Liver (tissue), 9 donors: Measurements from ENCODE around the gene KLK1. TPM values are rescaled to one million over a fixed set of nuclear protein-coding genes. Genes with fewer than 3 reads are reported as not detected.

Source experiments
- DNase-seq: peaks from one replicate; pipeline ENCODE4 v3.0.0-alpha.2; 2017; ENCODE audit warnings: low spot score
- H3K27ac ChIP-seq, 2 donors: one replicate each; pipeline ENCODE4 v1.7.0; 2013; ENCODE audit warnings: inconsistent platforms in 2 of 2, low read length in 2 of 2, control low read depth in 1 of 2, low read depth in 1 of 2, mild to moderate bottlenecking in 1 of 2
- H3K27me3 ChIP-seq, 4 donors: one replicate each; pipeline versions ENCODE4 v1.6.1 to v1.7.0; 2013; ENCODE audit warnings: low read length in 3 of 4, inconsistent platforms in 1 of 4, mild to moderate bottlenecking in 1 of 4, moderate library complexity in 1 of 4; ENCODE audit not compliant: control insufficient read depth in 4 of 4, insufficient read depth in 4 of 4
- H3K36me3 ChIP-seq, 4 donors: one replicate each; pipeline versions ENCODE4 v1.6.1 to v1.7.0; 2013; ENCODE audit warnings: low read length in 3 of 4, mild to moderate bottlenecking in 3 of 4, low read depth in 1 of 4, moderate library complexity in 1 of 4; ENCODE audit not compliant: control insufficient read depth in 4 of 4, insufficient read depth in 3 of 4
- H3K4me1 ChIP-seq, 4 donors: one replicate each; pipeline versions ENCODE4 v1.6.1 to v1.7.0; 2013; ENCODE audit warnings: low read length in 3 of 4, mild to moderate bottlenecking in 3 of 4, moderate library complexity in 1 of 4; ENCODE audit not compliant: control insufficient read depth in 4 of 4, insufficient read depth in 4 of 4
- H3K4me3 ChIP-seq, 3 donors: one replicate each; pipeline versions ENCODE4 v1.6.1 to v1.7.0; 2013; ENCODE audit warnings: low read length in 3 of 3, control low read depth in 1 of 3, low read depth in 1 of 3, mild to moderate bottlenecking in 1 of 3
- H3K9ac ChIP-seq, 2 donors: one replicate each; pipeline ENCODE4 v1.7.0; 2013; ENCODE audit warnings: low read length in 2 of 2, mild to moderate bottlenecking in 2 of 2, moderate library complexity in 2 of 2, control low read depth in 1 of 2, low read depth in 1 of 2
- H3K9me3 ChIP-seq, 4 donors: one replicate each; pipeline versions ENCODE4 v1.6.1 to v1.7.0; 2013; ENCODE audit warnings: low read length in 3 of 4; ENCODE audit not compliant: control insufficient read depth in 4 of 4
- CTCF ChIP-seq: fragments of 150-350 bp; IDR thresholded peaks from 2 replicates; pipeline ENCODE4 v1.5.1; 2017; ENCODE audit warnings: improper control_type of control experiment, low read depth, low read length; ENCODE audit not compliant: missing input control
- EGR1 ChIP-seq, 2 donors: IDR thresholded peaks; 2 replicates each; pipeline ENCODE4 v1.6.1; 2016 to 2018; ENCODE audit warnings: antibody characterized with exemption in 2 of 2, low read depth in 2 of 2
- FOXA1 ChIP-seq: IDR thresholded peaks from 2 replicates; pipeline ENCODE4 v1.6.1; 2016; ENCODE audit warnings: antibody characterized with exemption
- FOXA2 ChIP-seq: IDR thresholded peaks from 2 replicates; pipeline ENCODE4 v1.6.1; 2016; ENCODE audit warnings: antibody characterized with exemption
- GABPA ChIP-seq, 2 donors: IDR thresholded peaks in 1 of 2; conservative IDR thresholded peaks in 1 of 2; 2 replicates each; pipeline ENCODE4 v1.6.1; 2016; ENCODE audit warnings: antibody characterized with exemption in 2 of 2, mild to moderate bottlenecking in 1 of 2, moderate library complexity in 1 of 2
- HNF4A ChIP-seq, 2 donors: conservative IDR thresholded peaks; 2 replicates each; pipeline ENCODE4 v1.6.1; 2016; ENCODE audit warnings: antibody characterized with exemption in 2 of 2, mild to moderate bottlenecking in 2 of 2
- HNF4G ChIP-seq: IDR thresholded peaks from 2 replicates; pipeline ENCODE4 v1.6.1; 2016; ENCODE audit warnings: antibody characterized with exemption
- JUND ChIP-seq, 2 donors: IDR thresholded peaks; 2 replicates each; pipeline ENCODE4 v1.6.1; 2016; ENCODE audit warnings: antibody characterized with exemption in 2 of 2
- NR2F2 ChIP-seq: IDR thresholded peaks from 2 replicates; pipeline ENCODE4 v1.6.1; 2016; ENCODE audit warnings: antibody characterized with exemption
- RAD21 ChIP-seq, 2 donors: IDR thresholded peaks; 2 replicates each; pipeline ENCODE4 v1.6.1; 2016; ENCODE audit warnings: antibody characterized with exemption in 2 of 2, mild to moderate bottlenecking in 2 of 2
- REST ChIP-seq: IDR thresholded peaks from 2 replicates; pipeline ENCODE4 v1.6.1; 2016; ENCODE audit warnings: antibody characterized with exemption, mild to moderate bottlenecking
- RXRA ChIP-seq, 2 donors: IDR thresholded peaks; 2 replicates each; pipeline ENCODE4 v1.6.1; 2017 to 2018; ENCODE audit warnings: antibody characterized with exemption in 2 of 2, mild to moderate bottlenecking in 1 of 2
- SP1 ChIP-seq: IDR thresholded peaks from 2 replicates; pipeline ENCODE4 v1.6.1; 2018; ENCODE audit warnings: antibody characterized with exemption, mild to moderate bottlenecking
- TAF1 ChIP-seq: conservative IDR thresholded peaks from 2 replicates; pipeline ENCODE4 v1.6.1; 2016; ENCODE audit warnings: antibody characterized with exemption, mild to moderate bottlenecking
- YY1 ChIP-seq: IDR thresholded peaks from 2 replicates; pipeline ENCODE4 v1.6.1; 2016; ENCODE audit warnings: antibody characterized with exemption, mild to moderate bottlenecking
- WGBS: extraction: QIAGEN DNeasy Blood & Tissue Kit; methylation state at CpG from one replicate; pipeline ENCODE4 v1.1.7; 2013; 5-methylcytosine and 5-hydroxymethylcytosine counted together
- polyA plus RNA-seq, 2 donors: library from polyadenylated mRNA; stranded (reverse) in 1 of 2; unstranded in 1 of 2; fragments of 200-250 nt in 1 of 2; fragments of >200 nt in 1 of 2; fragmentation: Nextera tagmentation in 1 of 2; extraction: Ambion mirVana in 1 of 2; gene quantifications; one replicate each; pipeline versions ENCODE4 v1.2.1 to v1.2.3, GENCODE V29; 2013 to 2015
- total RNA-seq, 2 donors: library from RNA; depleted of rRNA; stranded (reverse); fragments of >200 nt; gene quantifications; one replicate each; pipeline ENCODE4 v1.2.3, GENCODE V29; 2014
- TF ChIP-seq, protein P1 (sequence below): IDR thresholded peaks from 2 replicates; pipeline ENCODE4 v1.6.1; 2016; ENCODE audit warnings: antibody characterized with exemption
- TF ChIP-seq, protein P2 (sequence below): IDR thresholded peaks from 2 replicates; pipeline ENCODE4 v1.6.1; 2016; ENCODE audit warnings: antibody characterized with exemption
- donor health status: healthy.
- donor health status: healthy.
- donor health status: healthy.
- donor health status: healthy.
- donor health status: healthy.

Gene KLK1
- total and polyA plus RNA-seq, 4 donors, result not detected

DNA sequence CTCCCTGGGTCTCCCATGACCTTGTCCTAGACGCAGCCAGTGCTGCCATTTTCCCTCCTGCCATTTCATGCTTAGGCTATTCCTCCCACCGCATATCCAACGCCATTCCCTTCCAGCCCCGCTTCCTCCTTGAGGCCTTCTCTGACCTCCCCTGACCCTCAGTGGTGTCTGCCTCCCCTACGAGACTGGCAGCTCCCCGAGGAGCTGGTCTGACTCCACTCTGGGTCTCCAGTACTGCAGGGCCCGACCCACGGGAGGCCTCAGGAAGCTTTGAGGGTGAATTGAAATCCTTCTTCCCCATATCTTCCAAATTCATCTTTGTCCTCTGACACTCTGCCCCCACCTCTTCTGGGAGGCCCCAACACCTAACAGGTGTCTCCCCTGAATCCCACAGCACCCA lies 9.1 kb upstream of the KLK1 start:
- DNase-seq, result no peak
- TF ChIP-seq, protein P1, sequence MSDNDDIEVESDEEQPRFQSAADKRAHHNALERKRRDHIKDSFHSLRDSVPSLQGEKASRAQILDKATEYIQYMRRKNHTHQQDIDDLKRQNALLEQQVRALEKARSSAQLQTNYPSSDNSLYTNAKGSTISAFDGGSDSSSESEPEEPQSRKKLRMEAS, result no peak
- TF ChIP-seq FOXA1, result no peak
- TF ChIP-seq NR2F2, result no peak
- no peak for TF ChIP-seq JUND (IDR thresholded peaks at IDR 0.05)
- TF ChIP-seq, protein P2, sequence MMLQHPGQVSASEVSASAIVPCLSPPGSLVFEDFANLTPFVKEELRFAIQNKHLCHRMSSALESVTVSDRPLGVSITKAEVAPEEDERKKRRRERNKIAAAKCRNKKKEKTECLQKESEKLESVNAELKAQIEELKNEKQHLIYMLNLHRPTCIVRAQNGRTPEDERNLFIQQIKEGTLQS, result no peak
- no peak for TF ChIP-seq TAF1
- no peak for TF ChIP-seq EGR1 (IDR thresholded peaks at IDR 0.05; ENCODE audit: low read depth in 2 of 2)
- TF ChIP-seq GABPA (IDR thresholded peaks at IDR 0.05 in 1 of 2, conservative IDR thresholded peaks at IDR 0.05 in 1 of 2), result no peak
- TF ChIP-seq REST, result no peak
- no peak for TF ChIP-seq YY1
- no peak for TF ChIP-seq RAD21 (IDR thresholded peaks at IDR 0.05)
- TF ChIP-seq HNF4A (conservative IDR thresholded peaks at IDR 0.05), result no peak
- TF ChIP-seq HNF4G, result no peak
- no peak for TF ChIP-seq RXRA (IDR thresholded peaks at IDR 0.05)
- no peak for TF ChIP-seq CTCF
- TF ChIP-seq SP1, result no peak
- WGBS, result 90% methylated on average over 8 of the region's 8 CpGs
- no peaks in the 10 kb centered on the region for H3K9me3 ChIP-seq
- H3K27ac ChIP-seq, result no peak overlapping the region
- no peak overlapping the region for H3K4me3 ChIP-seq
- H3K36me3 ChIP-seq, result no peaks in the 10 kb centered on the region
- peaks cover 0 to 3% (median 0%) of the 10 kb centered on the region in 4 donors for H3K27me3 ChIP-seq
- H3K4me1 ChIP-seq, result peaks cover 0 to 11% (median 4%) of the 10 kb centered on the region in 4 donors
- H3K9ac ChIP-seq, result no peak overlapping the region

DNA sequence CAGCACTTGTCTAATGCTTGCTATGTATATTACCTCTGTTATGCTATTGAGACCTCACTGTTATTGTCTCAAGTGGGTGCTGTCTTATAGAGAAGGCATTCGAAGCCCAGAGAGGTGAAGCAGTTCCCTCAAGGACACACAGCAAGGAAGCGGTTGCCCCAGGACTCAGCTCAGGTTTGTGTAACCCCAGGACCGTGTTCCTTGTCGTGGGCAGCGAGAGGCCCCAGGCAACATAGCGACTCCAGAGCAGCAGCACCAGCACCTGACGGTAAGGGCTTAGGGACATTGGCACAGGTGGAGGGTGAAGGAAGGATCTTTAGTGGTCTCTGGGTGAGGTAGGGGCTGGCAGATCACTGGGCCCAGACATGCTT lies 7.4 kb upstream of the KLK1 start:
- H3K4me1 ChIP-seq, result peaks cover 0 to 7% (median 3%) of the 10 kb centered on the region in 4 donors
- no peak overlapping the region for H3K27ac ChIP-seq
- H3K4me3 ChIP-seq, result no peak overlapping the region
- H3K36me3 ChIP-seq, result no peaks in the 10 kb centered on the region
- no peaks in the 10 kb centered on the region for H3K9me3 ChIP-seq
- H3K27me3 ChIP-seq, result peaks cover 0 to 3% (median 0%) of the 10 kb centered on the region in 4 donors
- 68% methylated on average over 7 of the region's 7 CpGs for WGBS
- TF ChIP-seq, protein P2, result no peak
- TF ChIP-seq YY1 (no peak), NR2F2 (no peak), TAF1 (no peak), HNF4A (conservative IDR thresholded peaks at IDR 0.05) (no peak), GABPA (IDR thresholded peaks at IDR 0.05 in 1 of 2, conservative IDR thresholded peaks at IDR 0.05 in 1 of 2) (no peak), SP1 (no peak), CTCF (no peak), FOXA2 (no peak), EGR1 (IDR thresholded peaks at IDR 0.05; ENCODE audit: low read depth in 2 of 2) (no peak), RAD21 (IDR thresholded peaks at IDR 0.05) (no peak), JUND (IDR thresholded peaks at IDR 0.05) (no peak), FOXA1 (no peak)
- no peak for DNase-seq
- H3K9ac ChIP-seq, result no peak overlapping the region
